Tibial nerve (tissue), 4 donors: ENCODE results near the gene ATG5. TPM values are rescaled to one million over a fixed set of nuclear protein-coding genes. Genes with fewer than 3 reads are reported as not detected.

Source experiments
- DNase-seq, 2 donors: peaks; one replicate each; pipeline ENCODE4 v3.0.0-alpha.2; 2019; ENCODE audit warnings: low spot score in 2 of 2
- H3K27ac ChIP-seq, 4 donors: fragments of 200-600 bp; sonication (generic) in 3 of 4; one replicate each; pipeline ENCODE4 v1.5.1; 2017 to 2019; ENCODE audit warnings: mild to moderate bottlenecking in 1 of 4
- H3K27me3 ChIP-seq, 2 donors: fragments of 200-600 bp; sonication (generic) in 1 of 2; one replicate each; pipeline versions ENCODE4 v1.5.1 to v1.6.0; 2017 to 2019
- H3K36me3 ChIP-seq, 3 donors: fragments of 200-600 bp; sonication (generic); one replicate each; pipeline ENCODE4 v1.5.1; 2018 to 2019
- H3K4me1 ChIP-seq, 4 donors: fragments of 200-600 bp; sonication (generic) in 3 of 4; one replicate each; pipeline ENCODE4 v1.5.1; 2017 to 2019
- H3K4me3 ChIP-seq, 4 donors: fragments of 200-600 bp; sonication (generic) in 3 of 4; one replicate each; pipeline ENCODE4 v1.5.1; 2017 to 2019; ENCODE audit warnings: mild to moderate bottlenecking in 1 of 4, moderate library complexity in 1 of 4
- H3K9me3 ChIP-seq, 4 donors: fragments of 200-600 bp; sonication (generic) in 3 of 4; one replicate each; pipeline ENCODE4 v1.5.1; 2017 to 2019
- EP300 ChIP-seq, 2 donors: sonication (generic); formaldehyde crosslinking; IDR thresholded peaks; one replicate each; pipeline ENCODE4 v1.6.1; 2017; ENCODE audit warnings: antibody characterized with exemption in 2 of 2, mild to moderate bottlenecking in 1 of 2
- POLR2A ChIP-seq, 2 donors: fragments of 450-650 bp; IDR thresholded peaks; one replicate each; pipeline ENCODE4 v1.6.1; 2017; ENCODE audit warnings: antibody characterized with exemption in 2 of 2, mild to moderate bottlenecking in 2 of 2, moderate library complexity in 2 of 2
- WGBS, 2 donors: methylation state at CpG; one replicate each; pipeline ENCODE4 v1.1.5; 2018; 5-methylcytosine and 5-hydroxymethylcytosine counted together
- total RNA-seq, 4 donors: library from RNA; depleted of rRNA; stranded (reverse); fragments of >200 nt; gene quantifications; one replicate each; pipeline ENCODE4 v1.1.0, GENCODE V29; 2016
- TF ChIP-seq, protein P1 (sequence below), 5 experiments: fragments of 200-600 bp in 3 of 5; fragments of 450-650 bp in 2 of 5; sonication (generic) in 3 of 5; IDR thresholded peaks; one replicate each; pipeline ENCODE4 v1.5.1; 2016 to 2019; ENCODE audit warnings: antibody characterized with exemption in 5 of 5, mild to moderate bottlenecking in 3 of 5, moderate library complexity in 2 of 5

The ATG5 gene
- total RNA-seq, 4 donors from 2014 or later, result 25.5 to 39.1 (median 35.7) TPM

DNA sequence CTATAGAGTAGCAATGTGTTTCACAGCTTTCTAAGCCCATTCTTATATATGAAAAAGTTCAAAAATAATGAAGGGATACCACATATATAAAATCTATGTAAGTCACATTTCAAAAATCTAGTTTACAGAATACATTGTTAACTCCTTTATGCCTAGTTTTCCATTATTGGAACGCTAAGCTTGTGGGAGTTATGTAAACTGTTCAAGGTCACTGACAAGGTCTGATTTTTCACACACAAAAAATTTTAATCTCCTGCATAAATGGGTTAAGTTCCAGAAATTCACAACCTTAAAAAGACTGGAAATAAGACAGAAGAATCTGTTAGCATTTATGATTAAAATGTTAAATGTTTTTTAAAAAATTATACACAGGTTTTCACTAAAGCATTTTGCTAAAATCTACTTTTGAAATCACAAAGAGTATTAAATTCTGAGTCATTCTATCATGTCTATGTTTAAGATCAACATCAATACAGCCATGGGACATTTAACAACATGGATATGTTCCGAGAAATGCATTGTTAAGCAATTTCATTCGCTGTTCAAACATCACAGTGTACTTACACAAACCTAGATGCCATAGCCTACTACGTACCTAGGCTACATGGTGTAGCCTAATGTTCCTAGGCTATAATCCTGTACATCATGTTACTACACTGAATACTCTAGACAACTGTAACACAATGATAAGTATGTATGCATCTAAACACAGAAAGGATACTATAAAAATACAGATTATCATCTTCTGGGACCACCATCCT is 25.4 kb downstream of the ATG5 start:
- Histone ChIP-seq H3K4me1 (peaks cover 0 to 8% (median 0%) of the 10 kb centered on the region in 4 donors), H3K4me3 (no peak overlapping the region), H3K27ac (no peak overlapping the region), H3K36me3 (no peaks in the 10 kb centered on the region), H3K9me3 (no peaks in the 10 kb centered on the region), H3K27me3 (no peaks in the 10 kb centered on the region)
- 75 to 80% methylated on average over 4 of the region's 4 CpGs for WGBS, 2 donors
- TF ChIP-seq, protein P1, sequence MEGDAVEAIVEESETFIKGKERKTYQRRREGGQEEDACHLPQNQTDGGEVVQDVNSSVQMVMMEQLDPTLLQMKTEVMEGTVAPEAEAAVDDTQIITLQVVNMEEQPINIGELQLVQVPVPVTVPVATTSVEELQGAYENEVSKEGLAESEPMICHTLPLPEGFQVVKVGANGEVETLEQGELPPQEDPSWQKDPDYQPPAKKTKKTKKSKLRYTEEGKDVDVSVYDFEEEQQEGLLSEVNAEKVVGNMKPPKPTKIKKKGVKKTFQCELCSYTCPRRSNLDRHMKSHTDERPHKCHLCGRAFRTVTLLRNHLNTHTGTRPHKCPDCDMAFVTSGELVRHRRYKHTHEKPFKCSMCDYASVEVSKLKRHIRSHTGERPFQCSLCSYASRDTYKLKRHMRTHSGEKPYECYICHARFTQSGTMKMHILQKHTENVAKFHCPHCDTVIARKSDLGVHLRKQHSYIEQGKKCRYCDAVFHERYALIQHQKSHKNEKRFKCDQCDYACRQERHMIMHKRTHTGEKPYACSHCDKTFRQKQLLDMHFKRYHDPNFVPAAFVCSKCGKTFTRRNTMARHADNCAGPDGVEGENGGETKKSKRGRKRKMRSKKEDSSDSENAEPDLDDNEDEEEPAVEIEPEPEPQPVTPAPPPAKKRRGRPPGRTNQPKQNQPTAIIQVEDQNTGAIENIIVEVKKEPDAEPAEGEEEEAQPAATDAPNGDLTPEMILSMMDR (IDR thresholded peaks at IDR 0.05), result no peak
- no peak for TF ChIP-seq POLR2A (IDR thresholded peaks at IDR 0.05)
- no peak for DNase-seq

DNA sequence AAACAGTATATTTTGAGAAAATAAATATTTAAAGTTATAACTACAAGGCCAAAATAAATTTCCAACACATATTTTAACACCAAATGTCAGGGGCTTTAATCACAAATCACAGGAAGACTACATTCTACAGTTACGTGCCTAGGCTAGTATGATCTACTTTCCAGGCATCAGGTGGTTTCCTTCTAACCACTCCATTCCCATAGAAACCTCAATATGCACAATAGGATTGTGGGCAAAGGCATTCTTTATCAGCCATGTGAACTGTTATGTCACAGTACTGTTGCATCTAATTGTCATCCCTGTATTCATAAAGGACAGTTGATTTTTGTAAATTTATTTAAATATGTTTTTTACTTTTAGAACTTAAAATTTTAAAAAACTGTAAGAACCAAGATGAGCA is 32.4 kb downstream of the ATG5 start:
- Histone ChIP-seq H3K4me3 (no peak overlapping the region), H3K27ac (no peak overlapping the region), H3K9me3 (peaks cover 0 to 2% (median 0%) of the 10 kb centered on the region in 4 donors), H3K36me3 (peaks cover 0 to 26% (median 0%) of the 10 kb centered on the region in 3 donors), H3K4me1 (no peaks in the 10 kb centered on the region), H3K27me3 (no peaks in the 10 kb centered on the region)
- TF ChIP-seq POLR2A (IDR thresholded peaks at IDR 0.05) (no peak), EP300 (IDR thresholded peaks at IDR 0.05) (no peak)
- TF ChIP-seq, protein P1 (IDR thresholded peaks at IDR 0.05), result no peak
- 94 to 95% methylated on average over 1 of the region's 1 CpG for WGBS, 2 donors
- DNase-seq, result no peak

DNA sequence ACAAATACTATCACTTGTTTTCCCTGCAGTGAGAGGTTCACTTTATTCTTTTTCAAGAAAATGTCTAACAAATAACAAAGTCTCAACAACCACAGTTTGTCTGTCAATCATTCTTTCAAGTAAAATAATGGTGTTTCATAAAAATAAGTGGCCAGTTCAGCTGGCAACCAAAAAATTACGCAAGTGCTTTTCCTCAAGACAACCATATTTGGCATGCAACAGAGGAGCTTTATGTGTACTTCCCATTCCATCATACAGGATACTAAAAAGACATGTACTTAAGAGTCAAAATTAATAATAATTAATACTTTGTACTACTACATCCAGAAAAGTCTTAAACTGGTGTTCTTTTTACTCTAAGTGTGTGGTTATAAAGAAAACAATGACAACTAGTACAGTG is 34.6 kb downstream of the ATG5 start:
- H3K27ac ChIP-seq, result no peak overlapping the region
- DNase-seq, result no peak
- H3K4me3 ChIP-seq, result no peak overlapping the region
- H3K4me1 ChIP-seq, result no peaks in the 10 kb centered on the region
- H3K36me3 ChIP-seq, result peaks cover 0 to 26% (median 0%) of the 10 kb centered on the region in 3 donors
- H3K9me3 ChIP-seq, result peaks cover 0 to 2% (median 0%) of the 10 kb centered on the region in 4 donors
- TF ChIP-seq, protein P1 (IDR thresholded peaks at IDR 0.05), result no peak
- no peak for TF ChIP-seq POLR2A (IDR thresholded peaks at IDR 0.05)
- no peak for TF ChIP-seq EP300 (IDR thresholded peaks at IDR 0.05)
- 94 to 100% methylated on average over 1 of the region's 1 CpG for WGBS, 2 donors
- H3K27me3 ChIP-seq, result no peaks in the 10 kb centered on the region

DNA sequence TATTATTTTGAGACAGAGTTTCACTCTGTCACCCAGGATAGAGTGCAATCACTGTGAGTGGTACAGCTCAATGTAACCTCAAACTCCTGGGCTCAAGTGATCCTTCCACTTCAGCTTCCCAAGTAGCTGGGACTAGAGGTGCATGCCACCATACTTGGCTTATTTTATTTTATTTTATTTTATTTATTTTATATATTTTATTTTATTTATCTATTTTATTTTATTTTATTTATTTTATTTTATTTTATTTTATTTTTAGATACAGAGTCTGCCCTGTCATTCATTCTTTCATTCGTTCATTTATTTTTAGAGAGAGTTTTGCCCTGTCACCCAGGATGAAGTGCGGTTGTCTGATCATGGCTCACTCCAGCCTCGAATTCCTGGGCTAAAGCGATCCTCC is 35.5 kb downstream of the ATG5 start:
- no peaks in the 10 kb centered on the region for H3K27me3 ChIP-seq
- DNase-seq, result no peak
- WGBS, 2 donors, result 96 to 97% methylated on average over 4 of the region's 4 CpGs
- H3K4me3 ChIP-seq, result no peak overlapping the region
- peaks cover 0 to 2% (median 0%) of the 10 kb centered on the region in 4 donors for H3K9me3 ChIP-seq
- TF ChIP-seq EP300 (IDR thresholded peaks at IDR 0.05) (no peak), POLR2A (IDR thresholded peaks at IDR 0.05) (no peak)
- TF ChIP-seq, protein P1 (IDR thresholded peaks at IDR 0.05), result no peak
- no peaks in the 10 kb centered on the region for H3K4me1 ChIP-seq
- H3K36me3 ChIP-seq, result peaks cover 0 to 26% (median 0%) of the 10 kb centered on the region in 3 donors
- H3K27ac ChIP-seq, result no peak overlapping the region

DNA sequence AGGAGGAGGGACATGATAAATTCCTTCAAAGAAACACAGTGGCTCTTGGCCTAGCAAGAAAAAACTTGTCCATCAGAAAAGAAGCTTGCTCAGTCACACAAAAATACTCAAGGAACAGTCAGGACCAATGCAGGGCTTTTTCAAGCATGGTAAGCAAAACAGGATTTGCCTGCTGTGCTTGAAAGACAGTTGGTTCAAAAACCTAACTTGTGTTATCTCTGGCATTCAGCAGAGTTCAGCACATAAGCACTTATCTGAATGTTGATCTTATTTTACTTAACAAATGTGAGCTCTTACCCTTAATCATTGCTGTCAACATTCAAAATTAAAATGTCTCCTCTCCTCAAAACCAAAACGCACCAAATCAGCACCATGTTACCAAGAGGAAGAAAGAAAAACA is 38.3 kb downstream of the ATG5 start:
- H3K4me3 ChIP-seq, result no peak overlapping the region
- no peak for TF ChIP-seq EP300 (IDR thresholded peaks at IDR 0.05)
- TF ChIP-seq, protein P1 (IDR thresholded peaks at IDR 0.05), result no peak
- TF ChIP-seq POLR2A (IDR thresholded peaks at IDR 0.05), result no peak
- DNase-seq, result no peak
- H3K9me3 ChIP-seq, result peaks cover 0 to 2% (median 0%) of the 10 kb centered on the region in 4 donors
- WGBS, 2 donors, result 89 to 90% methylated on average over 1 of the region's 1 CpG
- H3K36me3 ChIP-seq, result peaks cover 0 to 21% (median 0%) of the 10 kb centered on the region in 3 donors
- H3K27ac ChIP-seq, result no peak overlapping the region
- H3K27me3 ChIP-seq, result no peaks in the 10 kb centered on the region
- H3K4me1 ChIP-seq, result no peaks in the 10 kb centered on the region
